GM21447 (cell line): ENCODE results near the gene TUBB4B.

Experiments used
- ATAC-seq: cut with Tn5 transposase; IDR thresholded peaks from one replicate; pipeline ENCODE4 v1.9.1; 2021; ENCODE audit not compliant: unreplicated experiment

The TUBB4B gene

GRCh38 chr9:137281345-137282116 lies 40.4 kb downstream of the TUBB4B start:
- no peak for ATAC-seq

GRCh38 chr9:137286975-137287383 lies 45.9 kb downstream of the TUBB4B start:
- ATAC-seq: no peak

GRCh38 chr9:137293094-137293481 lies 52.0 kb downstream of the TUBB4B start:
- ATAC-seq: no peak
